Measurements from ENCODE around the gene S100A9. TPM values are rescaled to one million over a fixed set of nuclear protein-coding genes. Genes with fewer than 3 reads are reported as not detected.
"Not testable (repeated sequence)": the region's sequence is repeated elsewhere in the genome, so short reads cannot be mapped to it uniquely, and the experiment has no call there.

S100A9 gene
- total and polyA plus RNA-seq, 2 experiments from 2014 or later: 3.2 to 6.4 TPM

DNA sequence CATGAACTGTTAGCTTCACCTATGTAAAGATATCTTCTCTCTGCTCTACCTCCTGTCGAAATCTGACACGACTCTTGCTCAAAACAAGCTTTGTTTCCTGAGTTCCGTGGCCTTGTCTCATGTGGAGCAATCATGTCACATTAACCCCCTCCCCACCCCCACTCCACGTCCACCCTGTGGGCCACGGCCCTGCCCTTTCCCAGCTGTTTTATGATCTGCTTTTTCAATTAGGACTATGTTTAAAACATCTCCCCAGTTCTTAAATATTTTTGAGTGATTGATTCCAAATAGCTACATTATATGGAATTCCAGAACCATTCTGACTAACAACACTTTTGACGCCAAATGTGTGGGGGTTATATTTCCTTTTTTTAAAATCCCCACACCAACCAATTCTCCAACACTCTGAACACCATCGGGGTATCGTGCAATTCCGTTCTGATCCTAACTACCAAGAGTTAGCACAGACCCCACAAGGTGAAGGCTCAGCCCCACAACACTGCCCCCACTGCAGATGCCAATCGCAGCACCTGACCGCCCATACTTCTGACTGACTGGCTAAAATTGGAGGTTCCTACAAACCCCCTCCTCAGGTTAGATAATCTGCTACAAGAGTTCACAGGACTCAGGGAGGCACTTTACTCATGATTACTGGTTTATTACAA is 45.9 kb downstream of the S100A9 start:
- WGBS (ENCODE audit: low lambda C conversion rate, missing lambda C conversion rate): 82% methylated on average over 11 of the region's 11 CpGs
- TF ChIP-seq, protein P1, sequence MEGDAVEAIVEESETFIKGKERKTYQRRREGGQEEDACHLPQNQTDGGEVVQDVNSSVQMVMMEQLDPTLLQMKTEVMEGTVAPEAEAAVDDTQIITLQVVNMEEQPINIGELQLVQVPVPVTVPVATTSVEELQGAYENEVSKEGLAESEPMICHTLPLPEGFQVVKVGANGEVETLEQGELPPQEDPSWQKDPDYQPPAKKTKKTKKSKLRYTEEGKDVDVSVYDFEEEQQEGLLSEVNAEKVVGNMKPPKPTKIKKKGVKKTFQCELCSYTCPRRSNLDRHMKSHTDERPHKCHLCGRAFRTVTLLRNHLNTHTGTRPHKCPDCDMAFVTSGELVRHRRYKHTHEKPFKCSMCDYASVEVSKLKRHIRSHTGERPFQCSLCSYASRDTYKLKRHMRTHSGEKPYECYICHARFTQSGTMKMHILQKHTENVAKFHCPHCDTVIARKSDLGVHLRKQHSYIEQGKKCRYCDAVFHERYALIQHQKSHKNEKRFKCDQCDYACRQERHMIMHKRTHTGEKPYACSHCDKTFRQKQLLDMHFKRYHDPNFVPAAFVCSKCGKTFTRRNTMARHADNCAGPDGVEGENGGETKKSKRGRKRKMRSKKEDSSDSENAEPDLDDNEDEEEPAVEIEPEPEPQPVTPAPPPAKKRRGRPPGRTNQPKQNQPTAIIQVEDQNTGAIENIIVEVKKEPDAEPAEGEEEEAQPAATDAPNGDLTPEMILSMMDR (IDR thresholded peaks at IDR 0.05; ENCODE audit: poor library complexity): no peak
- TF ChIP-seq EZH2 (IDR thresholded peaks at IDR 0.05; ENCODE audit: borderline replicate concordance) (no peak), EZH2phosphoT487 (IDR thresholded peaks at IDR 0.05; ENCODE audit: low read depth, severe bottlenecking, unreplicated experiment) (no peak)
- no peak overlapping the region for H2AFZ ChIP-seq
- no peaks in the 10 kb centered on the region for H3K79me2 ChIP-seq
- H3K27ac ChIP-seq: no peak overlapping the region
- H3K36me3 ChIP-seq (replicated peaks; ENCODE audit: insufficient read depth, low read depth): no peaks in the 10 kb centered on the region
- H3K4me1 ChIP-seq (ENCODE audit: insufficient read depth): no peaks in the 10 kb centered on the region
- H3K4me3 ChIP-seq: no peak overlapping the region
- no peak overlapping the region for H3K4me2 ChIP-seq
- H4K20me1 ChIP-seq (ENCODE audit: insufficient read depth, poor library complexity, severe bottlenecking): no peaks in the 10 kb centered on the region
- no peaks in the 10 kb centered on the region for H3K9me2 ChIP-seq (replicated peaks; ENCODE audit: insufficient read depth)
- no peaks in the 10 kb centered on the region for H3K9me3 ChIP-seq (ENCODE audit: low read depth)
- DNase-seq (ENCODE audit: low spot score): no peak
- no peaks in the 10 kb centered on the region for H3K27me3 ChIP-seq

DNA sequence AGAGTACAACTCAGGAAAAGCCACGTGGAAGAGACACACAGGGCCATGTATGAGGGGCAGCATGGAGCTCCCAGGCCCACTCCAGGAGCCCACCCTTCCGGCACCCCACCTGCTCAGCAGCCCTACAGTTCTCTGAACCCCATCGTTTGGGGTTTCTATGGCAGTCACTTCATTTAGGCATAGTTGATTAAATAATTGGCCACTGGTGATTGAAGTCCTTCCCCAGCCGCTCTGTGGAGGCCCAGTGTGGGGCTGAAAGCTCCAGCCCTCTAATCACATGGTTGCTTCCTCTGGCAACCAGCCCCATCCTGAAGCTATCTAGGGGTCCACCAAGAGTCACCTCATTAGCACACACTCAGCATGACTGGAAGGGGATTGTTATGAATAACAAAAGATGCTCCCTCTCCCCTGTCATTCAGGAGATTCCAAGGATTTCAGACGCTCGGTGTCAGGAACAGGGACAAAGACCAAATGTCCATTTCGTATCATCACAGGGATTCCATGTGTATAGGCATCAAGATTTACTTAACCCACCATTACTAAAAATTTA is 46.5 kb downstream of the S100A9 start:
- 80% methylated on average over 7 of the region's 7 CpGs for whole genome bisulfite sequencing (ENCODE audit: low lambda C conversion rate, missing lambda C conversion rate)
- Histone ChIP-seq H3K27ac (no peak overlapping the region), H2AFZ (no peak overlapping the region), H3K4me1 (ENCODE audit: insufficient read depth) (no peaks in the 10 kb centered on the region), H3K79me2 (no peaks in the 10 kb centered on the region), H3K27me3 (no peaks in the 10 kb centered on the region), H3K9me3 (ENCODE audit: low read depth) (no peaks in the 10 kb centered on the region), H4K20me1 (ENCODE audit: insufficient read depth, poor library complexity, severe bottlenecking) (no peaks in the 10 kb centered on the region), H3K36me3 (replicated peaks; ENCODE audit: insufficient read depth, low read depth) (no peaks in the 10 kb centered on the region), H3K4me3 (no peak overlapping the region), H3K9me2 (replicated peaks; ENCODE audit: insufficient read depth) (no peaks in the 10 kb centered on the region), H3K4me2 (no peak overlapping the region)
- TF ChIP-seq EZH2phosphoT487 (IDR thresholded peaks at IDR 0.05; ENCODE audit: low read depth, severe bottlenecking, unreplicated experiment) (no peak), EZH2 (IDR thresholded peaks at IDR 0.05; ENCODE audit: borderline replicate concordance) (no peak)
- TF ChIP-seq, protein P1 (IDR thresholded peaks at IDR 0.05; ENCODE audit: poor library complexity): no peak
- no peak for DNase-seq (ENCODE audit: low spot score)

DNA sequence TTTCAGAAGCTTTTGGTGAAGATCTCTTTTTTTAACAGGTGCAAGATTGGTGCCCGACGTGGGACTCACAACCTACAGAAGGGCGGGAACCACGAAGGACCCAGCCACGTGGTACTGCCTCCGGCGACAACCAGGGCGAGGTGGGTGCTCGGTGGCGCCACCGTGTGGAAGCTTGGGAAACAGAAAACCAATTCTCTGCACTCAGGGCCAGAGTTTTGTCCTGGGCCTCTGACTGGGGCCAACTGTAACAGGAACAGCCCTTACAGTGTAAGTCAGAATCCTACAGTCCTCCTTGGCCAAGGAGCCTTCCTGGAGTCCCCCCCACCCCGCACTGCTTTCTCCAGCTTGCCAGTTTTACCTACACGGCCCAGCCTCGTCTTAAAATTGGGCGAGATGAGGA is 47.1 kb downstream of the S100A9 start:
- Histone ChIP-seq H4K20me1 (ENCODE audit: insufficient read depth, poor library complexity, severe bottlenecking) (no peaks in the 10 kb centered on the region), H3K79me2 (no peaks in the 10 kb centered on the region), H3K36me3 (replicated peaks; ENCODE audit: insufficient read depth, low read depth) (no peaks in the 10 kb centered on the region), H3K27me3 (no peaks in the 10 kb centered on the region), H3K4me3 (no peak overlapping the region), H3K4me2 (no peak overlapping the region), H3K4me1 (ENCODE audit: insufficient read depth) (no peaks in the 10 kb centered on the region), H3K9me3 (ENCODE audit: low read depth) (no peaks in the 10 kb centered on the region), H3K27ac (no peak overlapping the region), H3K9me2 (replicated peaks; ENCODE audit: insufficient read depth) (no peaks in the 10 kb centered on the region), H2AFZ (no peak overlapping the region)
- 46% methylated on average over 15 of the region's 15 CpGs for WGBS (ENCODE audit: low lambda C conversion rate, missing lambda C conversion rate)
- no peak for DNase-seq (ENCODE audit: low spot score)
- TF ChIP-seq EZH2phosphoT487 (IDR thresholded peaks at IDR 0.05; ENCODE audit: low read depth, severe bottlenecking, unreplicated experiment) (no peak), EZH2 (IDR thresholded peaks at IDR 0.05; ENCODE audit: borderline replicate concordance) (no peak)
- TF ChIP-seq, protein P1 (IDR thresholded peaks at IDR 0.05; ENCODE audit: poor library complexity): peak; percentile 12

DNA sequence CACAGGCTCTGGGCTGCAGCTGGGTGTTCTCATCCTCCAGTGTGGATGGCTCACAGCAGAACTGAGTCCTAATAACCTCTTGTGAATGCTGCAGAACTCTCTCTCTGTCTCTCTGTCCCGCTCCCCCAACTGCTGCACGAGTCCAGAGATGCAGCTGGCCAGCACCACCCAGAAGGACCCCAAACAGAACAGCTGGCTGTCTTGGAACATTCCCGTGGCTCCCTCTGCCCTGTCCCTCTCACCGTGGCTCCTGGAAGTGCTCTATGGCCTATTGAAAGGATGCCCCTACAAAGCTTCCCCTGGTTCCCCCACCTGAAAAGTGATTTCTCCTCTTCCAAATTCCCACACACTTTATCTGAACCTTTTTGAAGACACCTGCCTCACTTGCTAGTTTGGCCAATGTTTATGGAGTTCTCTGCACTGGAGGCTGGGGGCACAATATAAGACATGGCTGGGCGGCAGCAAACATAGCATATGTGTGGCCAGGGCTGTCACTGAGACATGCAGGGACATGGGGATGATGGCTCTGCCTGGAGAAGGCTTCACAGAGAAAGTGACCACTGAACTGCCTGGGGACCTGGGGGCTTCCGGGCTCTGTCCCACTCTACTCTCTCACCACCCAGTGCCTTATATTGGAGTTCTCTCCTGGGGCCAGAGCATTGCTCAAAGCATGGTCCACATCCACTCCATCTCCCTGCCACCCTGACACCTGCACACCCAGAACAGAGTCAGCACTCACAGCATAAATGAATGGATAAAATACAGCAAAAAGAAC is 48.4 kb downstream of the S100A9 start:
- not testable (repeated sequence) for H3K4me3 ChIP-seq; H2AFZ ChIP-seq; H3K27me3 ChIP-seq; H3K9me2 ChIP-seq (replicated peaks; ENCODE audit: insufficient read depth); H3K4me1 ChIP-seq (ENCODE audit: insufficient read depth); H3K27ac ChIP-seq; H3K36me3 ChIP-seq (replicated peaks; ENCODE audit: insufficient read depth, low read depth); H3K79me2 ChIP-seq; H4K20me1 ChIP-seq (ENCODE audit: insufficient read depth, poor library complexity, severe bottlenecking); H3K4me2 ChIP-seq; H3K9me3 ChIP-seq (ENCODE audit: low read depth); DNase-seq (ENCODE audit: low spot score)
- WGBS (ENCODE audit: low lambda C conversion rate, missing lambda C conversion rate): 78% methylated on average over 6 of the region's 6 CpGs

DNA sequence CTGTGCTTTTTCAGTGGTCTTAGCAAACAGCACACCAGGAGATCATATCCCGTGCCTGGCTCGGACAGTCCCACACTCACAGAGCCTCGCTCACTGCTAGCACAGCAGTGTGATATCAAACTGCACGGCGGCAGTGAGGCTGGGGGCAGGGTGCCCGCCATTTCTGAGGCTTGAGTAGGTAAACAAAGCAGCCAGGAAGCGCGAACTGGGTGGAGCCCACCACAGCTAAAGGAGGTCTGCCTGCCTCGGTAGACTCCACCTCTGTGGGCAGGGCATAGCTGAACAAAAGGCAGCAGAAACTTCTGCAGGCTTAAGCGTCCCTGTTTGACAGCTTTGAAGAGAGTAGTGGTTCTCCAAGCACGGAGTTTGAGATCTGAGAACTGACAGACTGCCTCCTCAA is 49.6 kb downstream of the S100A9 start:
- WGBS (ENCODE audit: low lambda C conversion rate, missing lambda C conversion rate): 78% methylated on average over 11 of the region's 11 CpGs

More for the DNA sequence above, 49.6 kb downstream of the S100A9 start:
- H3K9me3 ChIP-seq (ENCODE audit: low read depth); H3K4me2 ChIP-seq; H3K27me3 ChIP-seq; H3K9me2 ChIP-seq (replicated peaks; ENCODE audit: insufficient read depth); H3K36me3 ChIP-seq (replicated peaks; ENCODE audit: insufficient read depth, low read depth); H3K79me2 ChIP-seq; DNase-seq (ENCODE audit: low spot score); H3K27ac ChIP-seq; H3K4me1 ChIP-seq (ENCODE audit: insufficient read depth); H2AFZ ChIP-seq; H4K20me1 ChIP-seq (ENCODE audit: insufficient read depth, poor library complexity, severe bottlenecking); H3K4me3 ChIP-seq: not testable (repeated sequence)
